ENCODE measurements around the gene CRYBG2. TPM values are rescaled to one million over a fixed set of nuclear protein-coding genes. Genes with fewer than 3 reads are reported as not detected.
A peak's percentile ranks its signal among the peaks of the same experiment; 100 is the strongest.

The CRYBG2 gene
- total RNA-seq, 2 experiments from 2014 or later, result 2.2 to 2.6 TPM

DNA sequence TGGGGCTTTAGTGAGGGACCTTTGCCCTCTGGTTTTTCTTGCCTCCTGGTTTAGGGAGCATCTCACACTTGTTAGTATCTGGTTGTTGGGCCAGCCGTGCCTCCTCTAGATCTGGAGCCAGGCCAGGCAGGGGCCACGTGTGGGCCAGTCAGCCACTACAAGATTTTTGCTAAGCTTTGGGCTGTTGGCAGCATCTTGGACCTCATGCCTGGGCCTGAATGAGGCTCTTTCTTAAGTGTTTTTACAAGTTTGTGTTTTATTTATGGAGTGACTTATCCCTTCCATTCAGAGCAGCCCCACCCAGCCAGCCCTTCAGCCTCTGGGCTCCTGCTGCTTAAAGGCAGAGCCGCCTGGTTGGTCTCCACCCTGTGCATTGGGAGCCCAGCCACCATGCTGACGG lies 75.6 kb downstream of the CRYBG2 start:
- Mint-ChIP-seq H3K9me3 (no peaks in the 10 kb centered on the region), H3K27me3 (no peaks in the 10 kb centered on the region), H3K4me1 (peaks cover 79% of the 10 kb centered on the region), H3K36me3 (ENCODE audit: low read depth) (peaks cover 69% of the 10 kb centered on the region), H3K27ac (peak overlapping the region; percentile 88), H3K4me3 (peak overlapping the region; percentile 86)
- no peak for DNase-seq
- ChIA-PET POLR2A (interaction anchor here (0.8 kb wide), 1 partner anchor 9 kb away, joined by 3 read pairs; no protein-coding TSS in a partner anchor), CTCF (interaction anchor here (0.5 to 21.4 kb wide), 8 partner anchors 8 to 532 kb away, joined by 3 to 442 read pairs (median 4); partner anchors contain the start of gene CD52)

DNA sequence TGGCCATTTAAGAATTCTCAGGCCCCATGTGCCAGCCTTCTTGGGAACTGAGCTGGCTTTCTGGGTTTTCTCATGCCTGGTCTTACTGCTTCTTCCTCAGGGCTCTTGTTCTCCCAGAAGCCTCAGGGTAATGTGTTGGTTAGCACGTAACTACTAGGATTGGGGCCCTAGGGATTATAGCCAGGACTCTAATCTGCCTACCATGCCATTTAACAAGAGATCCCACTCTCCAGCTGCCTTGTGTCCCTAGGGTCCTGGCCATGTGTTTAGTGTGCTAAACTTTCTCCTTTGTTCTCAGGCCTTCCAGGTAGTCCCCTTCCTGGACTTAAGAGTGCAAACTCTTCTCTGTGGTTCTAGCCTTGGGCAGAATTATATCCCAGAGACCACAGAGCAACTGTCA lies 76.2 kb downstream of the CRYBG2 start:
- no peaks in the 10 kb centered on the region for H3K27me3 Mint-ChIP-seq
- H3K9me3 Mint-ChIP-seq, result no peaks in the 10 kb centered on the region
- ChIA-PET POLR2A (interaction anchor here (0.6 to 0.8 kb wide), 2 partner anchors 10 to 203 kb away, joined by 3 to 4 read pairs; no protein-coding TSS in a partner anchor), CTCF (interaction anchor here (0.5 to 21.4 kb wide), 10 partner anchors 9 to 532 kb away, joined by 3 to 442 read pairs (median 4); partner anchors contain the start of genes CD52 and CEP85)
- peaks cover 68% of the 10 kb centered on the region for H3K36me3 Mint-ChIP-seq (ENCODE audit: low read depth)
- peak overlapping the region; percentile 88 for H3K27ac Mint-ChIP-seq
- DNase-seq, result no peak
- H3K4me3 Mint-ChIP-seq, result no peak overlapping the region
- H3K4me1 Mint-ChIP-seq, result peaks cover 73% of the 10 kb centered on the region

DNA sequence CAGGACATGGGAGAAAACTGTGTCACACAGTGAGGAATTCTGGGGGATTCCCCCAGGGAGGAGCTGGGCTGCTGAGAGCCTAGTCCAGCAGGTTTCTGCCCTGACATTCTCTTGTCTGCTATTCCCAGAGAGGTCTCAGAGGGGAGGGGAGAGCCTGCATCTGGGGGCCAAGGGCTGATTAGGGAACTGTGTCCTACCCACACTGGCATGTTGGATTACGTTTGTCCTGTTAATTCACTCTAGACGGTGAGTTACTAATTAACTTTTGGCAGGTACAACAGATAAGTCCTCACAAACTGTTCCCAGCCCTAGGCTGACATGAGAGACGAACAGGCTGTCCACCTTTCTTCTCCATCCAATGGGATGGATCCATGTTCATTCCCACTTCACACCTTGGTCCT lies 76.7 kb downstream of the CRYBG2 start:
- ChIA-PET CTCF (interaction anchor here (0.7 to 21.4 kb wide), 7 partner anchors 9 to 140 kb away, joined by 3 to 442 read pairs (median 4); partner anchors contain the start of genes CD52 and CEP85), POLR2A (interaction anchor here (0.6 kb wide), 1 partner anchor 203 kb away, joined by 4 read pairs; no protein-coding TSS in a partner anchor)
- Mint-ChIP-seq H3K36me3 (ENCODE audit: low read depth) (peaks cover 67% of the 10 kb centered on the region), H3K4me1 (peaks cover 69% of the 10 kb centered on the region), H3K27ac (peak overlapping the region; percentile 88), H3K9me3 (no peaks in the 10 kb centered on the region), H3K4me3 (peak overlapping the region; percentile 36), H3K27me3 (no peaks in the 10 kb centered on the region)
- DNase-seq, result no peak

DNA sequence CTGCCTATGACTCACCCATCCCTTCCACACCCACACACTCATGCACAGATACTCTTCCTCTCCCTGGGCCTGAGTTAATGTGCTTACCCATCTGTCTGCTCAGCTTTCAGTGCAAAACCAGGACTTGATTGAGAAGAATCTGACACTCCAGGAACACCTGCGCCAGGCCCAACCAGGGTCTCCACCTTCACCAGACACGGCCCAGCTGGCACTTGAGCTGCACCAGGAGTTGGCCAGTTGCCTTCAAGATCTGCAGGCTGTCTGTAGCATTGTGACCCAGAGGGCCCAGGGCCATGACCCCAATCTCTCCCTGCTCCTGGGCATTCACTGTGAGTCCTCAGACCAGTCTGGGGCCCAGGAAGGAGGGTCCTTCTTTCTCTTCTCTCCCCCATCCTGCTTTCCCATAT lies 77.5 kb downstream of the CRYBG2 start:
- Mint-ChIP-seq H3K4me1 (peaks cover 63% of the 10 kb centered on the region), H3K36me3 (ENCODE audit: low read depth) (peaks cover 65% of the 10 kb centered on the region), H3K27me3 (no peaks in the 10 kb centered on the region), H3K9me3 (no peaks in the 10 kb centered on the region), H3K27ac (peak overlapping the region; percentile 86), H3K4me3 (peak overlapping the region; percentile 36)
- ChIA-PET CTCF (interaction anchor here (0.5 to 21.4 kb wide), 13 partner anchors 9 to 223 kb away, joined by 3 to 442 read pairs (median 5); partner anchors contain the start of genes CD52 and CEP85), POLR2A (interaction anchor here (0.6 kb wide), 1 partner anchor 1001 kb away, joined by 3 read pairs; no protein-coding TSS in a partner anchor)
- no peak for DNase-seq

DNA sequence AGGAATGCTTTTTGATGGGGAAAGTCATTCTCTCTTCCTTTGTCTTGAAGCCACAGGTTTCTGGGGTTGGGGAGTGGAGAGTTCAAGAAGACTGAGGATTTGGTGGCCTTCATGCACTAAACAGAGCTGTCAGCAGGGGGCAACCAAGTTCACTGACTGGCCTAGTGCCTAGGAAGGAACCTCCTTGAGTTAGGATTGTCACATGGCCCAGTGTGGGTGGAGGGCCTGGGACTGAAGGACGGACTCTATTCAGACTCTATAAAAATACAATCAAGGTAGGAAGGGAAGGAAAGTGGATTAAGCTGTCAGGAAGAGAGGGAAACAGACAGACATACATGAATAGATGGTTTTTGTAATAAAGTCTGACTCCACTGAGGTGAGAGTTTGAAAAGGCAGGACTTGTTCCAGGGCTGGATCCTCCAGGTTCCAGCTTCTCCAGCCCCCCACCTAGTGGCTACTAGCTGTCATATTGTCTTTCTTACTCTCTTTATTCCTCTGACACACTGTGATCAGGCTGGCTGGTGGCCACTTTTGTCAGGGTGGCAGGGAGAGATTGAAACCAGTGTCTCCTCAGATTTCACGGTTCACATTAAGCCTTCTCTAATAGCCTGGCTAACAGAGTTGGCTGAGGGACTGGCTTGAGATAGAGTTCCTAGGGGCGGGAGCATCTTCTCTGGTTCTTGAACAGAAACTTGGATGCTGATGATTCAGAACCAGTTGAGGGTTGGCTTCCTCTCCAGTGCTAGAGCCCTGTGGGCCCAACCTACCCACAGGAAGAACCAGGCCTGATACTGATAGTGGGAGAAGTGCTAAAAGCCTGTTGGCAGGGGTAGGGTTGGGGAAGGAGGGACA lies 78.1 kb downstream of the CRYBG2 start:
- H3K27me3 Mint-ChIP-seq, result no peaks in the 10 kb centered on the region
- peaks cover 62% of the 10 kb centered on the region for H3K36me3 Mint-ChIP-seq (ENCODE audit: low read depth)
- peak; percentile 86 for DNase-seq
- peak overlapping the region; percentile 86 for H3K27ac Mint-ChIP-seq
- no peaks in the 10 kb centered on the region for H3K9me3 Mint-ChIP-seq
- no peak overlapping the region for H3K4me3 Mint-ChIP-seq
- ChIA-PET POLR2A (interaction anchor here (0.6 kb wide), 1 partner anchor 1002 kb away, joined by 3 read pairs; no protein-coding TSS in a partner anchor), CTCF (interaction anchor here (0.6 to 21.4 kb wide), 27 partner anchors 9 to 415 kb away, joined by 3 to 442 read pairs (median 4); partner anchors contain the start of genes CD52, CEP85 and ZNF593)
- peaks cover 57% of the 10 kb centered on the region for H3K4me1 Mint-ChIP-seq

DNA sequence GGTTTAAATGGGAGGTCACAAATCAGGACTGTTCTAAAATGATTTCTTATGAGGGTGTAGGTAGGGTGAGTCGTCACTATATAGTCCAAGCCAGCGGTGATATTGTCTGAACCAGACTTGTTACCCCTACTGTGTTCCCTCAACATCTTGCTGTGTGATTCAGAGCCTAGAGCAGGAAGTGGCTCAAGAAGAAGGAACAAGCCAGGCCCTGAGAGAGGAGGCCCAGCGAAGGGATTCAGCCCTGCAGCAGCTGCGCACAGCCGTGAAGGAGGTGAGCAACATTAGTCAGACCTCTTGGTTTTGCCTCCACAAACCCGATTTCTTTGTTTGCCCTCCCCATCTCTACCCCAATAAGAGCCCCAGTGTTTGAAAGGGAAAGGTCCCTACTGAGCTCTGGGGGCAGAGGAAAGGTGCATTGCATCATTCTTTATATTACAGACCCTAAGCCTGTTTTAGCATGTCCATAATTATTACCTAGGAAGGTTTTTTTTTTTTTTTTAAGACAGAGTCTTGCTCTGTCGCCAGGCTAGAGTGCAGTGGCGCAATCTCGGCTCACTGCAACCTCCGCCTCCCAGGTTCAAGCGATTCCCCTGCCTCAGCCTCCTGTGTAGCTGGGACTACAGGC lies 79.0 kb downstream of the CRYBG2 start:
- Mint-ChIP-seq H3K4me3 (no peak overlapping the region), H3K4me1 (peaks cover 55% of the 10 kb centered on the region), H3K9me3 (no peaks in the 10 kb centered on the region), H3K36me3 (ENCODE audit: low read depth) (peaks cover 65% of the 10 kb centered on the region), H3K27me3 (no peaks in the 10 kb centered on the region), H3K27ac (peak overlapping the region; percentile 10)
- POLR2A ChIA-PET, result interaction anchor here (0.6 kb wide), 1 partner anchor 120 kb away, joined by 3 read pairs; no protein-coding TSS in a partner anchor
- DNase-seq, result no peak
- CTCF ChIA-PET, result interaction anchor here (0.7 to 21.4 kb wide), 27 partner anchors 9 to 142 kb away, joined by 3 to 442 read pairs (median 4); partner anchors contain the start of genes CD52, CEP85 and ZNF593

Other genes starting within 250 kb of the CRYBG2 start
- gene PDIK1L, start 242.3 kb downstream of the CRYBG2 start, total RNA-seq, result 10 to 100 TPM; 21.0 to 25.8 TPM
- not detected for gene FAM110D, start 195.1 kb downstream of the CRYBG2 start, total RNA-seq
- gene C1orf232, start 185.2 kb downstream of the CRYBG2 start, total RNA-seq, result not detected
- 10 to 100 TPM; 27.3 to 28.6 TPM for gene ZNF593, start 184.2 kb downstream of the CRYBG2 start, total RNA-seq
- gene ZNF593OS, start 182.3 kb downstream of the CRYBG2 start, total RNA-seq, result not detected
- gene CNKSR1, start 176.6 kb downstream of the CRYBG2 start, total RNA-seq, result 1 to 10 TPM; 6.4 to 7.5 TPM
- not detected for gene CATSPER4, start 163.5 kb downstream of the CRYBG2 start, total RNA-seq
- gene CEP85, start 119.9 kb downstream of the CRYBG2 start, total RNA-seq, result 10 to 100 TPM; 46.9 to 49.0 TPM
- 100 to 1,000 TPM; 606 to 707 TPM for gene SH3BGRL3, start 74.0 kb downstream of the CRYBG2 start, total RNA-seq
- 10 to 100 TPM; 48.6 to 51.3 TPM for gene UBXN11, start 47.5 kb downstream of the CRYBG2 start, total RNA-seq
- 1,000 to 10,000 TPM; 1,663 to 1,924 TPM for gene CD52, start 36.2 kb downstream of the CRYBG2 start, total RNA-seq
- gene ZNF683, start 18.6 kb upstream of the CRYBG2 start, total RNA-seq, result under 1 TPM in 1 of 2 experiments, not detected in 1; 0.17 TPM
- gene LIN28A, start 56.7 kb upstream of the CRYBG2 start, total RNA-seq, result not detected
- gene DHDDS, start 78.2 kb upstream of the CRYBG2 start, total RNA-seq, result 10 to 100 TPM; 49.1 to 55.3 TPM
- 1,000 to 10,000 TPM; 1,241 to 1,307 TPM for gene HMGN2, start 118.3 kb upstream of the CRYBG2 start, total RNA-seq
- 100 to 1,000 TPM; 192 to 199 TPM for gene RPS6KA1, start 175.6 kb upstream of the CRYBG2 start, total RNA-seq

Measured in activated CD4-positive, alpha-beta T cell treated with anti-CD3 and anti-CD28 coated beads, Interleukin-2, amount 10 ng/mL, durations not matched to agents 7 days and 5 days (primary cell).